CD4-positive, alpha-beta T cell treated with Interleukin-15 for 4 hours (primary cell): ENCODE data around the gene ZFAND2A.
"Not testable (repeated sequence)": the region's sequence is repeated elsewhere in the genome, so short reads cannot be mapped to it uniquely, and the experiment has no call there.

Experiments
- DNase-seq: peaks from one replicate; pipeline ENCODE4 v3.0.0-alpha.2; 2020; ENCODE audit warnings: low spot score

ZFAND2A gene

GRCh38 chr7:1175597-1175966, 15.6 kb upstream of the ZFAND2A start:
- no peak for DNase-seq

GRCh38 chr7:1174881-1175596, 15.0 kb upstream of the ZFAND2A start:
- DNase-seq = no peak

- no peak for DNase-seq
Observed at GRCh38 chr7:1174002-1174401, 14.0 kb upstream of the ZFAND2A start.

- DNase-seq = no peak
Observed at GRCh38 chr7:1172666-1173523, 12.9 kb upstream of the ZFAND2A start.

- DNase-seq = not testable (repeated sequence)
Observed at GRCh38 chr7:1171516-1171915, 11.5 kb upstream of the ZFAND2A start.

- no peak for DNase-seq
Observed at GRCh38 chr7:1170741-1171501, 10.9 kb upstream of the ZFAND2A start.

GRCh38 chr7:1169409-1170368, 9.7 kb upstream of the ZFAND2A start:
- DNase-seq = peak; percentile 85

- DNase-seq = no peak
Observed at GRCh38 chr7:1168422-1168821, 8.4 kb upstream of the ZFAND2A start.

GRCh38 chr7:1164436-1164835, 4.4 kb upstream of the ZFAND2A start:
- no peak for DNase-seq

- no peak for DNase-seq
Observed at GRCh38 chr7:1163121-1163520, 3.1 kb upstream of the ZFAND2A start.

GRCh38 chr7:1160670-1161021, 650 bp upstream of the ZFAND2A start:
- no peak for DNase-seq

GRCh38 chr7:1159231-1159630, 765 bp downstream of the ZFAND2A start:
- not testable (repeated sequence) for DNase-seq

GRCh38 chr7:1158203-1159126, 1.5 kb downstream of the ZFAND2A start:
- no peak for DNase-seq

GRCh38 chr7:1156782-1157535, 3.0 kb downstream of the ZFAND2A start:
- DNase-seq = no peak

- not testable (repeated sequence) for DNase-seq
Observed at GRCh38 chr7:1155818-1156781, 3.9 kb downstream of the ZFAND2A start.

- DNase-seq = no peak
Observed at GRCh38 chr7:1154172-1154739, 5.7 kb downstream of the ZFAND2A start.

GRCh38 chr7:1152492-1152891, 7.5 kb downstream of the ZFAND2A start:
- no peak for DNase-seq
